RPMI8226 (cell line): ENCODE results near the gene GBX1.

Experiments used
- DNase-seq: peaks from one replicate; pipeline ENCODE4 v3.0.0-alpha.2; 2015

The GBX1 gene

GRCh38 chr7:151172273-151173141, 5.0 kb upstream of the GBX1 start:
- DNase-seq = peak; percentile 85

DNA sequence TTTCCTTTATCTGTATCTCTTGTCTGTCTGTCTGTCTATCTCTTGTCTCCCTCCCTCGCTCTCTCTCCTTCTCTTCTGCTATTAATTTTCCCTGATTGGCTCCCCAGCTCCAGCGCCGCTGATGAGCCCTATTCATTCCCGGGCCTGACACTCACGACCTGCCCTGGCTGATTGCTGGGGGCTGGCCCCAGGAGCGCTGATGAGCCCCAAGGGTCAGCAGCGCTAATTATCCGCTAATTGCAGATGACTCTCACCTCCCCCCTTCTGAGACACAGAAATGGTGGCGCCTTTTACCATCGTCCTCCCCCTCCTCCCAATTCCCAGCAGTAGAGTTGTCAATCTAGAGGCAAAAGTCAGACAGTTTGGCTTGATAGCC, 1.3 kb upstream of the GBX1 start:
- DNase-seq = no peak

GRCh38 chr7:151168003-151168786, 701 bp upstream of the GBX1 start:
- peak; percentile 61 for DNase-seq

GRCh38 chr7:151166629-151167196, 781 bp downstream of the GBX1 start:
- DNase-seq = no peak

GRCh38 chr7:151161757-151162156, 5.7 kb downstream of the GBX1 start:
- no peak for DNase-seq

GRCh38 chr7:151157645-151158329, 9.7 kb downstream of the GBX1 start:
- no peak for DNase-seq

- no peak for DNase-seq
Measured at GRCh38 chr7:151152643-151153513, 14.6 kb downstream of the GBX1 start.

DNA sequence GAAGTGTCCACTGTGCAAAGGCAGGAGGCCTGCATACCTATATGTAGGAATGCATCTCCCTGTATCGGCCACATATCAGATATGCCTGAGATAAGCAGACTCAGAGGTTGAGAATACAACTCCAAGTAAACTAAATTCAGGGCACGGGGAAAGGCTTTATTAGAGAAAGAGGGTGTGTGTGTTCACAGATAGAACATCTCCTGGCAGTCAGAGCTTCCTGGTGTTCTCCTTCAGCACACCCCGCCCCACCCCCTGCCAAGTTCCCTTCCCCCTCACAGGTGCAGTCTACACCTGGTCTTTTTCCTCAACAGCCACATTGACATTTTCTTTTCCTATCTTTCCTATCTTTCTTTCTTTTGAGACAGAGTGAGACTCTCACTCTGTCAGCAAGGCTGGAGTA, 17.1 kb downstream of the GBX1 start:
- peak; percentile 40 for DNase-seq

GRCh38 chr7:151148319-151149259, 18.9 kb downstream of the GBX1 start:
- no peak for DNase-seq

- no peak for DNase-seq
Measured at GRCh38 chr7:151146761-151147160, 20.7 kb downstream of the GBX1 start.

DNA sequence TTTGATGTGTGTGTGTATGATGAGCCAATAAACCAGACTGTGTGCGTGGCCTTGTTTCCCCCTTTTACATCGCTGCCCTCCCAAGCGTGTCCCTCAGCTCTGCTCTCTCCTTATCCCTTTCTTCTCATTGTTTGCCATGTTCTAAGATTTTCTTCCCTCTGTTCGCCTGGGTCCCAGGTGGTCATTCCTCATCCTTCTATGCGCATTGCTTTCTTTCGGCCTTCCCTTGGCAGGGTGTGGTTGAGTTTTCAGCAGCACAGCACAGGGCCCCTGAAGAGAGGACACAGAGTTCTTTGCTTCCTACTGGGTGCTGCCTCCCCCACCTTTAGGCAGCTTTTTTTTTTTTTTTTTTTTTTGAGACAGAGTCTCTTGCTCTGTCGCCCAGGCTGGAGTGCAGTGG, 23.1 kb downstream of the GBX1 start:
- DNase-seq = no peak

- no peak for DNase-seq
Measured at GRCh38 chr7:151143261-151144015, 24.1 kb downstream of the GBX1 start.

DNA sequence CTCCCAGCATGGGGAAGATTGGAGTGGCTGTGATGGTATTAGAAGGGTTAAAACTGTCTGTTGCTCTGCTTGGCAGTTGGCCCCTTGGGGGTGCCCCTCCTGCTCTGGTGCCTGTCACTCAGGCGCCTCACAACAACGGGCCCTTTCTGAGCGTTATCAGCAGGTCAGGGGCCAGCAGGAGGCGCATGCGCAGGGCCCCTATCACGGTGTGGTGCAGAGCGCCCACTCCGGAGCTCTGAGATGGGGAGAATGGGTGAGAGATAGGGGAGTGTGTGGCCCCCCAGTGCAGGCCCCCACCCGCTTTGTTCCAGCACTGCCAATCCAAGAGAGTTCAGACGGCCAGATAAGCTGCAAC, 24.8 kb downstream of the GBX1 start:
- DNase-seq = no peak

DNA sequence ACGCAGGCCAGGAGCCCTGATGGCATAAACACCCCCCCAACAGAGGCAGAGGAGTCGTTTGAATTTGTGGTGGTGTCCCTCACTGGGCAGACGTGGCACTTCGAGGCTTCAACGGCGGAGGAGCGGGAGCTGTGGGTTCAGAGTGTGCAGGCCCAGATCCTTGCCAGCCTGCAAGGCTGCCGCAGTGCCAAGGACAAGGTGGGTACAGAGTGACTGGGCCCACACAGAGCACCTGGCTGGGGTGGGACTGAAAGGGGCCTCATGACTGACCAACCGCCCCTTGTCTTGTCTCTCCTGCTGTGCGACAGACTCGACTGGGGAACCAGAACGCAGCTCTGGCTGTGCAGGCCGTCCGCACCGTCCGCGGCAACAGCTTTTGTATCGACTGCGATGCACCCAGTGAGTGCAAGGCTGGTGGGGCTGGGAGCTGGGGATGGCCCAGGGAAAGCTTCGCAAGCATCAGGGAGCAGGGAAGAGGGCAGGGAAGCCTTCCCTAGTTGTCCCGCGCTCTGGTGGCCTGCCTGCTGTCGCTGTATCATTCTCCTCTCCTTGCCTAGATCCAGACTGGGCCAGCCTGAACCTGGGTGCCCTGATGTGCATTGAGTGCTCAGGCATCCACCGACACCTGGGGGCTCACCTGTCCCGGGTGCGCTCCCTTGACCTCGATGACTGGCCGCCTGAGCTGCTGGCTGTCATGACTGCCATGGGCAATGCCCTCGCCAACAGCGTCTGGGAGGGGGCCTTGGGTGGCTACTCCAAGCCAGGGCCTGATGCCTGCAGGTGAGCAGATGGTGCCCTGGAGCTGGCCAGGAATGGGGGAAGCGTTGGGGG, 25.4 kb downstream of the GBX1 start:
- no peak for DNase-seq

GRCh38 chr7:151141311-151141854, 26.1 kb downstream of the GBX1 start:
- DNase-seq = no peak

- DNase-seq = no peak
Measured at GRCh38 chr7:151140826-151141225, 26.7 kb downstream of the GBX1 start.

DNA sequence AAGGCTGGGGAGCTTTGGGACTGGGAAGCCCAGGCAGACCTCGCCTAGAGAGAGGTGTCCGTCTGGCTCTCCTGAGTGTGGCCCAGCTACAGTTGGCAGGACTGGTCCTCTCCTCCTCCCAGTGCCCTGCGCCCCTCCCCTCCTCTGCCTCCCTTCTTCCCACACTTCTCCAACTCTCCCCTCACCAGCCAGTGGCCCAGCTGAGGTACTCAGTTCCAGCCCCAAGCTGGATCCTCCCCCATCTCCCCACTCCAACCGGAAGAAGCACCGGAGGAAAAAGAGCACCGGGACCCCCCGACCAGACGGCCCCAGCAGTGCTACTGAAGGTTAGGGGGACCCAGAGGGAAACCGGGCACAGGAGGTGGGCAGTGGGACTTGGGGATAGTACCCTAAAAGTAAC, 27.7 kb downstream of the GBX1 start:
- no peak for DNase-seq

DNA sequence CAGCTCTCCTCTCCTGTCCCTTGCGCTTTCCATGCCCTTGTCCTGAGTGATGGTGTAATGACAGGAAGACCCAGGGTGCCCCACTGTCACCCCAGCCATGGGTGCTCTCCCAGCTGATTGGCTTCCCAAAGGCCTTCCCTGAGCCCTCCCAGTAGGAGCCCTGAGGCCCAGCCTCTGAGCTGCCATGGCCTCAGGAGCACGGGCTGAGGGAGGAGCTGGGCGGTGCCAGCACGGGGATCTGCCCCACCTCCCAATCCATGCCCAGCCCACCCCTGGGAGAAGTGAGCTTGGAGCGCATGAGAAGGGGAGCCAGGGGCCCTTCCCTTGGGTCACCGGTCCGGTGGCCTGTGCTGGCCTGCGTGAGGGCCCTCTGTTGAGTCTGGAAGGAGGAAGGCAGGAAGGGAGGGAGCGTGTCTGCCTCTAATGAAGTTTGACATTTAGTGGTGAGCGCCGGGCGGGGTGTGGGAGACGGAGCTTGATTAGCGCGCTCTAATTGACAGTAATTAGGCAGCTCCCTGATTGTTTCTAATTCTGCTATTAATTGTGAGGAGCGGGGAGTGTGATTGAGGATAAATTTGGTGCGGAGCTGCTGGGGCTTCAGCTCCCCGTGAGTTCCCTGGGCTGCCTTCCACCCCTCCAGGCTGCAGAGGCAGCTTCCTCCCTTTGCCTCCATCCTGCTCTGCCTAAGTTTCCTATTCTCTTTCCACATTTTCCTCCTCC, 28.3 kb downstream of the GBX1 start:
- DNase-seq = no peak
